Measurements from ENCODE around the gene TMEM132D. TPM values are rescaled to one million over a fixed set of nuclear protein-coding genes. Genes with fewer than 3 reads are reported as not detected.

The TMEM132D gene
- total RNA-seq, 2 donors from 2014 or later: under 0.01 to 0.26 TPM

DNA sequence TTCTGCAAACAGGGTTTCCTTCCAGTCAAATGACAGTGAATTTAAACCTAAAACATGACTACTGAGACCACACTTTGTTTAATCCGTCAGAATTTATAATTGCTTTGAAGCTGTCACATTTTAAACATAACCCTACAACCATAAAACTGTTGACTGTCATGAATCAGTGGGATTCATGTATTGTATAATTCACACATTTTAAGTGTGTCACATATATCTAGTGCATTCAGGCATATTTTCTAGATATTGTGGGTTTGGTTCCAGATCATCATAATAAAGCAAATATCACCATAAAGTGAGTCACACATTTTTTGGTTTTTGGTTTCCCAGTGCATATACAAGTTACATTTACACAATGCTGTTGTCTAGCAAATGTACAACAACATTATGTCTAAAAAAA is 304.4 kb downstream of the TMEM132D start:
- Histone ChIP-seq H3K27ac (no peak overlapping the region), H3K27me3 (no peaks in the 10 kb centered on the region), H3K4me1 (no peaks in the 10 kb centered on the region), H3K4me3 (no peak overlapping the region), H3K36me3 (replicated peaks in 1 of 2; ENCODE audit: insufficient read depth in 1 of 2, low read depth in 2 of 2) (no peaks in the 10 kb centered on the region), H3K9me3 (no peaks in the 10 kb centered on the region)
- TF ChIP-seq, protein P1, sequence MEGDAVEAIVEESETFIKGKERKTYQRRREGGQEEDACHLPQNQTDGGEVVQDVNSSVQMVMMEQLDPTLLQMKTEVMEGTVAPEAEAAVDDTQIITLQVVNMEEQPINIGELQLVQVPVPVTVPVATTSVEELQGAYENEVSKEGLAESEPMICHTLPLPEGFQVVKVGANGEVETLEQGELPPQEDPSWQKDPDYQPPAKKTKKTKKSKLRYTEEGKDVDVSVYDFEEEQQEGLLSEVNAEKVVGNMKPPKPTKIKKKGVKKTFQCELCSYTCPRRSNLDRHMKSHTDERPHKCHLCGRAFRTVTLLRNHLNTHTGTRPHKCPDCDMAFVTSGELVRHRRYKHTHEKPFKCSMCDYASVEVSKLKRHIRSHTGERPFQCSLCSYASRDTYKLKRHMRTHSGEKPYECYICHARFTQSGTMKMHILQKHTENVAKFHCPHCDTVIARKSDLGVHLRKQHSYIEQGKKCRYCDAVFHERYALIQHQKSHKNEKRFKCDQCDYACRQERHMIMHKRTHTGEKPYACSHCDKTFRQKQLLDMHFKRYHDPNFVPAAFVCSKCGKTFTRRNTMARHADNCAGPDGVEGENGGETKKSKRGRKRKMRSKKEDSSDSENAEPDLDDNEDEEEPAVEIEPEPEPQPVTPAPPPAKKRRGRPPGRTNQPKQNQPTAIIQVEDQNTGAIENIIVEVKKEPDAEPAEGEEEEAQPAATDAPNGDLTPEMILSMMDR (IDR thresholded peaks at IDR 0.05): no peak
- no peak for TF ChIP-seq POLR2A (IDR thresholded peaks at IDR 0.05)
- intact Hi-C loops (cut with DNase I): no loop called here
- 28 to 44% methylated on average over 1 of the region's 1 CpG for WGBS, 2 donors
- DNase-seq (no peak), ATAC-seq (no peak)

DNA sequence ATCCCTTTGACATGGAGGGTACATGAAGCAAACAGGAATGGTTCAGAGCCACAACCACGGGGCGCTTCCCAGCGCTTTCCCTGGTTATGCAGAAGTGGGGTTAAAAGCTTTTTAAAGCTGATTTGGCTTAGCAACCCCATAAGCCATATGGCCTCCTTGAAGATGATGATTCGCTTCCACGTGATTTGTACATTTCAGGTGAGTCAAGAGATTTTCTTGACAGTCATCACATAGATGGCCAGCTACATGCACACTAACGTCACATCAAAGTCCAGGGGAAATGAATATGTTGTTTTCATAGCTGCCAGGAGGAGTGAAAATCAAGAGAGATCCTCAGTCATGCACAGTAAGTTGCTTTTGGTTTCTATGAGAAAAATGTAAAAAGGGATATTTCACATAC is 309.7 kb downstream of the TMEM132D start:
- Histone ChIP-seq H3K27me3 (no peaks in the 10 kb centered on the region), H3K4me1 (no peaks in the 10 kb centered on the region), H3K36me3 (replicated peaks in 1 of 2; ENCODE audit: insufficient read depth in 1 of 2, low read depth in 2 of 2) (no peaks in the 10 kb centered on the region), H3K27ac (no peak overlapping the region), H3K4me3 (no peak overlapping the region), H3K9me3 (no peaks in the 10 kb centered on the region)
- ATAC-seq (no peak), DNase-seq (no peak)
- 45 to 55% methylated on average over 6 of the region's 6 CpGs for WGBS, 2 donors
- intact Hi-C loops (cut with DNase I): no loop called here
- no peak for TF ChIP-seq POLR2A (IDR thresholded peaks at IDR 0.05)
- TF ChIP-seq, protein P1 (IDR thresholded peaks at IDR 0.05): no peak

DNA sequence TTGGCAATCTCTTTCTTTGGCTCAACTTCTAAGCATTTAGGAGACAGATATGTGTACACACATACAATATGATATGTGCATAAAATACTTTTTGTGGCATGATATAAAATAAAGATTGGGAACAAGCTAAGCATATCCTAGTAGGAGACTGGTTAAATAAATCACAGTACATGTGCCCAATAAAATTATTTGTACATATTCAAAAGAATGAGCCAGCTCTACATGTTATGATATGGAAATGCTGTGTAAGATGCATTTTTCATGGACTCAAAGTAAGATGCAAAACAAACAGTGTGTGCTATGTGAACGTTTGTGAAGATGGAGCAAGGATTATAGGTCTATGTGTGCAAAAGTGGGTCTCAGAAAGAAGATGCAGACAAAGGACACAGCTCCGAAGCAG is 311.4 kb downstream of the TMEM132D start:
- Histone ChIP-seq H3K4me1 (no peaks in the 10 kb centered on the region), H3K36me3 (replicated peaks in 1 of 2; ENCODE audit: insufficient read depth in 1 of 2, low read depth in 2 of 2) (no peaks in the 10 kb centered on the region), H3K27me3 (no peaks in the 10 kb centered on the region), H3K27ac (no peak overlapping the region), H3K4me3 (no peak overlapping the region), H3K9me3 (no peaks in the 10 kb centered on the region)
- intact Hi-C loops (cut with DNase I): no loop called here
- no peak for DNase-seq
- TF ChIP-seq POLR2A (IDR thresholded peaks at IDR 0.05): no peak
- TF ChIP-seq, protein P1 (IDR thresholded peaks at IDR 0.05): no peak
- WGBS, 2 donors: 38 to 51% methylated on average over 2 of the region's 2 CpGs
- ATAC-seq: no peak

DNA sequence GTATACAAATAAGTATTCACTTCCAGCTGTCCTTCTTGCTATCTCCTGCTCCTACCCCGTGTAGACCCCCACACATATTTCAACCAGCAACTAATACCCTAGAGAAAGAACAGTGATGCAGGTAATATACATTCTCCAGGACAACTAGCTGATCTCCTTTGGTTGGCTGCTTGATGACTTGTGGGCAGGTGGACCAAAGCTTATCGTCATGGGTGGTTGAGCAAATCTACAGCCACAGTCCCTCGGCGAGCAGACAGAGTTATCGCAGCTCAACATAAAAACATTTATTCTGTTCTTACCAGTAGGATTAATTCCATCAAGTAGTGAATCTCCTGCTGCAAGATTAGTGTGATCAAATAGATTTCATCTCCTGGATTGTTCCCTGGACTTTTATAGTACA is 314.3 kb downstream of the TMEM132D start:
- Histone ChIP-seq H3K27me3 (no peaks in the 10 kb centered on the region), H3K9me3 (no peaks in the 10 kb centered on the region), H3K36me3 (replicated peaks in 1 of 2; ENCODE audit: insufficient read depth in 1 of 2, low read depth in 2 of 2) (no peaks in the 10 kb centered on the region), H3K4me3 (no peak overlapping the region), H3K27ac (no peak overlapping the region), H3K4me1 (no peaks in the 10 kb centered on the region)
- intact Hi-C loops (cut with DNase I): no loop called here
- 75 to 77% methylated on average over 5 of the region's 5 CpGs for WGBS, 2 donors
- DNase-seq (no peak), ATAC-seq (no peak)
- no peak for TF ChIP-seq POLR2A (IDR thresholded peaks at IDR 0.05)
- TF ChIP-seq, protein P1 (IDR thresholded peaks at IDR 0.05): no peak

DNA sequence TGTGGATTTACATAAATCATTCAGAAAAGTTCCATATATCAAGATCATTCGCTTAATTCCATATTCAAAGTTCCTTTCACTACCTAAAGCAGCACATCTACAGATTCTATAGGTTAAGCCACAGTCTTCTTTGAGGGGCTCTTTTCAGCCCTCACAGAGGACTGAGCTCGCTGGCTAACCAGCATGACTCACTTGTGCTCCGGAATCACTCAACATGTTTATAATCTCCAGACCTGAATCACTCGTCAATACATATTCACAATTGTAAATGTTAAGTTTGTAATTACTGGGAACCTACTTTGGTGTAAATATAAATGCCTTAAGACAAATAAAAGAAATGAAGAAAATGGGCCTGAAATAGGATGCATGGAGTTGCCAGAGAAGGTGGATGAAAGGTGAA is 315.7 kb downstream of the TMEM132D start:
- ATAC-seq (no peak), DNase-seq (no peak)
- no peaks in the 10 kb centered on the region for H3K9me3 ChIP-seq
- no peaks in the 10 kb centered on the region for H3K4me1 ChIP-seq
- H3K27ac ChIP-seq: no peak overlapping the region
- no peaks in the 10 kb centered on the region for H3K27me3 ChIP-seq
- TF ChIP-seq, protein P1 (IDR thresholded peaks at IDR 0.05): no peak
- no peak for TF ChIP-seq POLR2A (IDR thresholded peaks at IDR 0.05)
- no peak overlapping the region for H3K4me3 ChIP-seq
- intact Hi-C loops (cut with DNase I): no loop called here
- 68 to 84% methylated on average over 4 of the region's 4 CpGs for WGBS, 2 donors
- H3K36me3 ChIP-seq (replicated peaks in 1 of 2; ENCODE audit: insufficient read depth in 1 of 2, low read depth in 2 of 2): no peaks in the 10 kb centered on the region

Data from body of pancreas (tissue), 4 donors.